HCT116 (cell line): Measurements from ENCODE around the gene COG2.
"Not testable (repeated sequence)": the region's sequence is repeated elsewhere in the genome, so short reads cannot be mapped to it uniquely, and the experiment has no call there.

Experiments used
- ELF1 ChIP-seq: IDR thresholded peaks from 2 replicates; pipeline ENCODE4 v1.6.1; 2012; ENCODE audit warnings: low read depth, borderline replicate concordance
- EZH2phosphoT487 ChIP-seq: fragments of 200-600 bp; IDR thresholded peaks from 2 replicates; pipeline ENCODE4 v1.6.1; 2018; ENCODE audit warnings: antibody characterized with exemption, borderline replicate concordance
- POLR2A ChIP-seq: IDR thresholded peaks from 2 replicates; pipeline ENCODE4 v1.7.0; 2011; ENCODE audit warnings: borderline replicate concordance; ENCODE audit not compliant: insufficient read depth, insufficient read length; ENCODE audit errors: extremely low read depth
- YY1 ChIP-seq: IDR thresholded peaks from 2 replicates; pipeline ENCODE4 v1.6.1; 2011; ENCODE audit warnings: low read length, low read depth, moderate library complexity, mild to moderate bottlenecking; ENCODE audit not compliant: insufficient replicate concordance; ENCODE audit errors: extremely low read depth
- TF ChIP-seq, protein P1 (sequence below): IDR thresholded peaks from 2 replicates; pipeline ENCODE4 v1.6.1; 2012
- TF ChIP-seq, protein P2 (sequence below), 3 experiments: fragments of 200-600 bp in 1 of 3; sonication (generic) in 1 of 3; IDR thresholded peaks in 2 of 3; conservative IDR thresholded peaks in 1 of 3; 2 replicates each; pipeline ENCODE4 v1.5.1; 2012 to 2017; ENCODE audit warnings: low read depth in 2 of 3, low read length in 2 of 3, antibody characterized with exemption in 1 of 3, borderline replicate concordance in 1 of 3, control low read depth in 1 of 3, mild to moderate bottlenecking in 1 of 3, mixed read lengths in 1 of 3, mixed run types in 1 of 3, moderate library complexity in 1 of 3; ENCODE audit not compliant: insufficient read depth in 1 of 3

DNA sequence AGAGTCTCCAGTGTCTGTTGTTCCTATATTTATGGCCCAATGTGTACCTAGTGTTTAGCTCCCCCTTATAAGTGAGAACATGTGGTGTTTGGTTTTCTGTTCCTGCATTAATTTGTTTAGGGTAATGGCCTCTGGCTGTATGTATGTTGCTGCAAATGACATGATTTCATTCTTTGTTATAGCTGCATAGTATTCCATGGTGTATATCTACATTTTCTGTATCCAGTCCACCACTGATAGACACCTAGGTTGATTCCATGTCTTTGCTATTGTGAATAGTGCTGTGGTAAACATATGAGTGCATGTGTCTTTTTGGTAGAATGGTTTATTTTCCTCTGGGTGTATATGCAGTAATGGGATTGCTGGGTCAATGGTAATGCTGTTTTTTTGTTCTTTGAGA is 56.7 kb downstream of the COG2 start:
- TF ChIP-seq EZH2phosphoT487, YY1, POLR2A, ELF1: not testable (repeated sequence)
- TF ChIP-seq, protein P1, sequence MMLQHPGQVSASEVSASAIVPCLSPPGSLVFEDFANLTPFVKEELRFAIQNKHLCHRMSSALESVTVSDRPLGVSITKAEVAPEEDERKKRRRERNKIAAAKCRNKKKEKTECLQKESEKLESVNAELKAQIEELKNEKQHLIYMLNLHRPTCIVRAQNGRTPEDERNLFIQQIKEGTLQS: not testable (repeated sequence)
- TF ChIP-seq, protein P2, sequence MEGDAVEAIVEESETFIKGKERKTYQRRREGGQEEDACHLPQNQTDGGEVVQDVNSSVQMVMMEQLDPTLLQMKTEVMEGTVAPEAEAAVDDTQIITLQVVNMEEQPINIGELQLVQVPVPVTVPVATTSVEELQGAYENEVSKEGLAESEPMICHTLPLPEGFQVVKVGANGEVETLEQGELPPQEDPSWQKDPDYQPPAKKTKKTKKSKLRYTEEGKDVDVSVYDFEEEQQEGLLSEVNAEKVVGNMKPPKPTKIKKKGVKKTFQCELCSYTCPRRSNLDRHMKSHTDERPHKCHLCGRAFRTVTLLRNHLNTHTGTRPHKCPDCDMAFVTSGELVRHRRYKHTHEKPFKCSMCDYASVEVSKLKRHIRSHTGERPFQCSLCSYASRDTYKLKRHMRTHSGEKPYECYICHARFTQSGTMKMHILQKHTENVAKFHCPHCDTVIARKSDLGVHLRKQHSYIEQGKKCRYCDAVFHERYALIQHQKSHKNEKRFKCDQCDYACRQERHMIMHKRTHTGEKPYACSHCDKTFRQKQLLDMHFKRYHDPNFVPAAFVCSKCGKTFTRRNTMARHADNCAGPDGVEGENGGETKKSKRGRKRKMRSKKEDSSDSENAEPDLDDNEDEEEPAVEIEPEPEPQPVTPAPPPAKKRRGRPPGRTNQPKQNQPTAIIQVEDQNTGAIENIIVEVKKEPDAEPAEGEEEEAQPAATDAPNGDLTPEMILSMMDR (IDR thresholded peaks at IDR 0.05 in 2 of 3, conservative IDR thresholded peaks at IDR 0.05 in 1 of 3; ENCODE audit: borderline replicate concordance in 1 of 3, insufficient read depth in 1 of 3, low read depth in 2 of 3, low read length in 2 of 3): not testable (repeated sequence)
